Right ventricle myocardium inferior (tissue), 1 donor: ENCODE data around the gene DSTN. TPM values are rescaled to one million over a fixed set of nuclear protein-coding genes. Genes with fewer than 3 reads are reported as not detected.

Source experiments
- ATAC-seq: fragments of 200-7000 bp; cut with Tn5 transposase; one replicate; pipeline ENCODE4 v1.9.1; 2020; ENCODE audit warnings: mild to moderate bottlenecking, moderate library complexity
- DNase-seq: peaks from one replicate; pipeline ENCODE4 v3.0.0; 2021; ENCODE audit errors: missing footprints
- intact Hi-C: fragments of 100-400 bp; cut with DNase I; formaldehyde crosslinking; loops from one replicate; pipeline ENCODE4 v1.11.0; 2022
- long read RNA-seq: library from polyadenylated mRNA; unstranded; transcript quantifications from one replicate; pipeline ENCODE4 v2.0.0, GENCODE V29; 2021
- total RNA-seq: library from RNA; stranded (reverse); fragmentation: NEBNext Ultra II Directional; extraction: Animal tissue kit (Norgen Biotek cat#: 25700); gene quantifications from one replicate; pipeline ENCODE4 v1.2.1, GENCODE V29; 2021
- donor health status: DM: no; HTN: yes; CAD: no; lungs with severe emphysema.

Gene DSTN
- total RNA-seq: 865 TPM
- long read RNA-seq, transcript DSTN-201 (4 exons, 3,617 nt): major isoform, 591 of 639 reads
- long read RNA-seq, transcript DSTN-203 (5 exons, 1,853 nt): minor isoform, 11 of 639 reads
- long read RNA-seq, partial matches to known transcripts: 30 of 639 reads
- long read RNA-seq, other reads (novel, unspliced or antisense): 7 of 639 reads

- intact Hi-C loops: loop anchor here (5.0 kb wide), 1 partner anchor 38 kb away; no protein-coding TSS in a partner anchor
- DNase-seq: peak; percentile 96
- ATAC-seq: peak; percentile 93
These were observed at the start of gene DSTN for GRCh38 chr20:17569616-17570346. DSTN (plus strand) TSS chr20:17570075; CDS start chr20:17570209, 134 bp downstream.

DNA sequence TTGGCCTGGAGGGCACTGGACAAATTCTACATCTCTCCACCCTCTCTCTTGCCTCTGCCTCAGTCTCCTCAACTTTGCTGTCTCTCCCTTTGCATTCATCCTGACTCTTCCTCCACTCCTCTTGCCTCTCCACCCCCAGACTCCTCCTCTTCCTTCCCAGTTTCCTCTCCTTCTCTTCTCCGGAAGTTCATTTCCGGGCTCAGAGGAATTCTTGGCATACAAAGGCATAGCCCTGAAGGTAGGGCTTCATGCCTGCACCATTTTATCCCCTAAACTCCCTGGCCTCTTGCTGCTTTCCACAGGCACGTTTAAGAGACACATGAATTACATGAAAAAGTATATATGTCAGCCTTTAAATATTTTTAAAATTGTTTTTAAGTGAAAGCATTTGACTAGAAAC, 49.3 kb upstream of the DSTN start:
- no peak for DNase-seq
- no peak for ATAC-seq
- intact Hi-C loops: no loop called here

- DNase-seq: no peak
- no peak for ATAC-seq
- intact Hi-C loops: no loop called here
These were observed 47.3 kb upstream of the DSTN start for GRCh38 chr20:17522528-17522927.

DNA sequence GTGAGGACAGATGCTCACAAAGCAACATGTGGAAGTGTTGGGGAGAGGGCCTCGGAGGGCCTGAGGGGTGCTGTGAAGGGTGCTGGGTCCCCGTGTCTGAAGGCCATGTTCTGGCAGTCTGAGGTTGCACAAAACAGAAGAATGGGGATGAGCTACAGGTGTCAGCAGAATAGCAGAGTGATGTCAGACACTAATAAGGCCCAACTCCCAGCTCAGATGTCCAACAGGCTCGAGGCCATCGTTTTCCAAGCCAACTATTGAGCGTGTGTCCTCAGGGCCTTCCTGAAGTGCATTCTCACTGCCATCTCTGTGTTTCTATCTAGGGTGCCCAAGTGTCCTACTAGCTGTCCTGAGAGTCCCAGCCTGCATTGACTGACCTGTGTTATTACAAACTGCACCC, 46.5 kb upstream of the DSTN start:
- intact Hi-C loops: no loop called here
- DNase-seq (no peak), ATAC-seq (no peak)

DNA sequence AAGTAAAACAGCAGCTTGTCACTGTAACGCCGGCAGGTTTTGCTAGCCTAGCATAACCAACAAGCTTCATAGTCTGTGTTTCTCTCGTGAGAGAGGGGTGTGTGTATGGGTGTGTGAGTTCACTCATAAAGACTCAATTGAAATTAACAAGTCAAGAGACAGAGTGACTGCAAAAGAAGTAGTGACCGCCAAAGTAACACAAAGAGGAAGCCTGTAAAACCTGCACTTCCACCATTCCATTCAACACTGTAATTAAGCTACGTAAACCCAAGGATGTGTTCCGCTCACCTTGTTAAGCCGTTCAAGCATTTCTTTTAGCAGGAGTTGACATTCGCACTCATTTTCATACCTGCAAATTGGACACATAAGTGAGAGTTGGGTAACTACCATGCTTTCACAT, 45.3 kb upstream of the DSTN start:
- intact Hi-C loops: no loop called here
- DNase-seq (no peak), ATAC-seq (no peak)

- DNase-seq: no peak
- no peak for ATAC-seq
- intact Hi-C loops: no loop called here
These were observed 44.7 kb upstream of the DSTN start for GRCh38 chr20:17525132-17525531.

DNA sequence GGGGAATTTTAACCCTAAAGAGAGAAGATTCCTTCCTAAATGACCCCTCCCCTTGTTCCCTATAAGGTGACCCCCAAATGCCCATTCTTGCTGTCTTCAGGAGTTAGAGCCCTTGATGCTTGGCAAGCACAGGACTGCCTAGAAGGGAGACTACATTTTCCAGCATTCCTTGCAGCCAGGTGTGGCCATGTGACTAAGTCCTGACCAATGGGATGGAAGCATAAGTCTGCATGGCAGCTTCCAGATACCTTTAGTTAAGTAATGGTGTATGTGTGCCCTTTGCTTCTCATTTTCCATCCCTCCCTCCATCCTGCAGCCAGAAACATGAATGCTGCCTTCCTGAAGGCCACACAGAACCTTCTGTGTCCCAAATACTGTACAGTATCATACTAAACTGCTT, 44.2 kb upstream of the DSTN start:
- intact Hi-C loops: no loop called here
- ATAC-seq (peak; percentile 39), DNase-seq (no peak)

- DNase-seq: no peak
- intact Hi-C loops: no loop called here
- no peak for ATAC-seq
These were observed 40.3 kb upstream of the DSTN start for GRCh38 chr20:17529586-17529985.

- ATAC-seq (no peak), DNase-seq (no peak)
These were observed 39.7 kb upstream of the DSTN start for GRCh38 chr20:17530153-17530552.

GRCh38 chr20:17530716-17531664, 38.9 kb upstream of the DSTN start, which contains the start of gene BFSP1:
BFSP1 (minus strand) TSS chr20:17531379; CDS start chr20:17531329, 50 bp downstream.
- ATAC-seq (peak; percentile 82), DNase-seq (peak; percentile 75)
- intact Hi-C loops: loop anchor here (10.0 kb wide), 1 partner anchor 464 kb away; no protein-coding TSS in a partner anchor

More at GRCh38 chr20:17530153-17530552, 39.7 kb upstream of the DSTN start:
- intact Hi-C loops: loop anchor here (10.0 kb wide), 1 partner anchor 465 kb away; no protein-coding TSS in a partner anchor

DNA sequence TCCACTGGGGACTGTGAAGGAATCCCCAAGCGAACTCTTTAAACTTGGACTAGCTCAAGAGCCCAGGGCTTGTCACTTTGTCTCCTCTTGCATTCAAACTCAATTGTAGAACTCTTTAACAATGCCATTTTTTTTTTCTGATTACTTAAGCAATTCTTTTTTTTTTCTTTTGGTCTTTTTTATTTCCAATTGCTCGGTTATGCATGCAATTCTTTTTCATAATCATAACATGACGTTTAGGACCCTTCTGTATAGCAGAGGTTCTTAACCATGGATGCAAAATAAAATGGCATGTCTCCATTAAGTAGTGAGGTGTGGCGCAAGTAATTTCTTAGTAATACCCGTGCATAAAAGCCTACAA, 38.2 kb upstream of the DSTN start:
- no peak for DNase-seq
- intact Hi-C loops: loop anchor here (10.0 kb wide), 1 partner anchor 463 kb away; no protein-coding TSS in a partner anchor

DNA sequence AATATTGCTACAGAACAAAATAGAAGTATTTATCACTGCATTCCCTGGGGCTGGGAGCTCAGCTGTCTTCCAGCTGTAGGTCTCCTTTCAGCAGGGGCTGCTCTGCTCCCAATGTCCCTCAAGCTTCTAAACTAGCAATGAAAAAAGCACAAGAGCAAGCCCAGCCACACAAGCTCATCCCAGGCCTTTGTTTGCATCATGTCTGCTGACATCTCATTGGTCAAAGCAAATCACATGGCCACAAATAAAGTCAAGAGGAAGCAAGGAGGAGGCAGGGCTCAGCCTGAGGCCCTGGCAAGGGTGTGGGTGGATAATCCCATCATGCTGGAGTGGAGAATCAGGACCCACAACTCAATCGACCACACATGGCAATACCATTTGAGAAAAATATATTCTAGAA, 36.5 kb upstream of the DSTN start:
- intact Hi-C loops: loop anchor here (10.0 kb wide), 1 partner anchor 461 kb away; no protein-coding TSS in a partner anchor
- ATAC-seq: no peak

More for the DNA sequence above, 38.2 kb upstream of the DSTN start:
- no peak for ATAC-seq

GRCh38 chr20:17534077-17534476, 35.8 kb upstream of the DSTN start:
- intact Hi-C loops: loop anchor here (10.0 kb wide), 1 partner anchor 461 kb away; no protein-coding TSS in a partner anchor
- no peak for DNase-seq
- ATAC-seq: no peak

More for the DNA sequence above, 36.5 kb upstream of the DSTN start:
- DNase-seq: no peak

DNA sequence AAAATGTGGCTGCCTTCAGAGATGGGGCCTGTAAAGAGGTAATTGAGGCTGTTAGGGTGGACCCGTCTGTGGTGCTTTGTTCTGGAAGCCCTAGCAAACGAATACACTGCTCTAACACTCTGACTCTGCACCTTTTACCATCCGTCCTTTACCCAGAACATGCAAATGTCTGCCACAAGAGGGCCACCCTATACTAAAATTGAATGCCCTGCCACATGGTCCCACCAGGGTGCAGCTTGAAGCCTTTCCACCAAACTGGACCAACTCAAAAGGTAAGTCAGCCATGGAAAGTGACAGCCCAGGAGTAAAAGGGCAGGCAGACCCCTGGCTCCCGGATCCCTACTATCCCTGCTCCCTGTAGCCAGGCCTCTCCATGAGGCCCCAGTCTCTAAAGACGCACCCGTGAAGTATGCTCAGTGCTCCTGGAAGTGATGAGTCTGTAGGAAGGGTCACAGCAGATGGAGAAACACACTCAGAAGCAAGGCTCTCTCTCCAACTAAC, 32.9 kb upstream of the DSTN start:
- intact Hi-C loops: loop anchor here (1.0 to 10.0 kb wide), 3 partner anchors 80 to 458 kb away; no protein-coding TSS in a partner anchor
- ATAC-seq (peak; percentile 98), DNase-seq (no peak)

GRCh38 chr20:17537959-17538358, 31.9 kb upstream of the DSTN start:
- no peak for ATAC-seq
- intact Hi-C loops: loop anchor here (1.0 to 10.0 kb wide), 3 partner anchors 79 to 457 kb away; no protein-coding TSS in a partner anchor
- DNase-seq: no peak

DNA sequence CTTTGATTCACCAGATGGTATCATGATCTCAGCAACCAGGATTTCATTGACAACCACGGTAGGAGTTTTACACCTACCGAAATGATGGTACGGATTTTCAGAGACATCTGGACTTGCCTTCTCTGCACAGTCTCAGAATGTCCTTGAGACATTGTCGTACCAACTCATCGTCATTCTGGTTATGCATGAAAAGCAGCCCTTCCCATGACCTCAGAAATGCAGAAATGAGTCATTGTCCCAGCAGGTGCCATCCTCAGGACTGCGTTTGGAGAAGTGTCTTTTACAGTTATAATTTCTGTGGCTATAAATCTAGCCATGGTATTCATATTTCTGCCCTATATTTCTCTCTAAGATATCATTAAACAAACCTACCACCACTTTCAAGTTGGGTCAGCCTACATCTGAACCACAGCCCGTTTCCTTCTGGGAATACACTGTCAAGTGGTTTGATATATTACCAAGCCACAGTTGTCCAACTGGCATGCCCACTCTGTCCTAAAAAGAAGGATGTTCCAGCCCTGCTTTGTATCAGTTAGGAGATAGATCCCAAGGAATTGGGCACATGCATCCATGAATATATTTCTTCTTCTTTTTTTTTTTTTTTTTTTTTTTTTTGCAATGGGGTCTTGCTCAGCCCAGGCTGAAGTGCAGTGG, 31.2 kb upstream of the DSTN start:
- no peak for ATAC-seq
- intact Hi-C loops: loop anchor here (10.0 kb wide), 1 partner anchor 456 kb away; no protein-coding TSS in a partner anchor
- no peak for DNase-seq

- no peak for ATAC-seq
- intact Hi-C loops: no loop called here
- DNase-seq: no peak
These were observed 28.3 kb upstream of the DSTN start for GRCh38 chr20:17541596-17541995.

DNA sequence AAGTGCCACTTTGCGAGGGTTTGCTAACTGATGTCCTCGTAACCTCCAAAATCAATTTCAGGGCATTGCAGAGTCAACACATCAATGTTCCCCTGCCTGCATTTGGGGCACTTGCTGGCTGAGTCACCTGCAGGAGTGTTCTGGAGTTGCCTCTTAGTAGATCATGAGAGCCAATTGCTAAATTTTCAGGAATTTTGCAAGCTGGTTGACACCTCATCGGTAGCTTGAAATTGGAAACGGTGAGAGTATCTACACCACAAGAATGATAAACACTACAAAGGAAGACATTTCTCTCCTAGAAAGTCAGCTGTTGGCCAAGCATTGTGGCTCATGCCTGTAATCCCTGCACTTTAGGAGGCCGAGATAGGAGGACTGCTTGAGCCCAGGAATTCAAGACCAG, 27.9 kb upstream of the DSTN start:
- ATAC-seq (no peak), DNase-seq (no peak)
- intact Hi-C loops: no loop called here
